ENCODE measurements around the gene DNAH2. TPM values are rescaled to one million over a fixed set of nuclear protein-coding genes. Genes with fewer than 3 reads are reported as not detected.

Gene DNAH2
- total and polyA plus RNA-seq, 2 donors (not counting 3 experiments of a cell fraction or from before 2014, with no cell fraction given) = 0.10 to 0.11 TPM

DNA sequence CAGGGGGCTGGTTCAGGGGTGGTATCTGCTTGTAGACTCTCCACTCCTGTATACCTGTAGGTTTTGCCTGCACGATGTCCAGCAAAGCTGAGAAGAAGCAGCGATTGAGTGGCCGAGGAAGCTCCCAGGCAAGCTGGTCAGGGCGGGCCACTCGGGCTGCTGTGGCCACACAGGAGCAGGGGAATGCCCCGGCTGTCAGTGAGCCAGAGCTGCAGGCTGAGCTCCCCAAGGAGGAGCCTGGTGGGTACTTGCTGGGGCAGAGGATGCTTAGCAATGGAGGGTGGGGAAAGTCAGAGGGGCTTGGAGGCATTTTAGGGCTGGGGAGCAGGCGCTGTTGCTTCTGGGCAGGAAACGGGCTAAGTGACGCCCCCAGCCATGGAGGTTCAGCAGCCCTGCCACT, 2.1 kb downstream of the DNAH2 start:
- H3K27me3 ChIP-seq (ENCODE audit: control insufficient read depth in 2 of 2, insufficient read depth in 2 of 2, low read length in 2 of 2) = peaks cover 25 to 40% of the 10 kb centered on the region in 2 experiments
- no peak overlapping the region for H3K9ac ChIP-seq (replicated peaks; ENCODE audit: extremely low read depth, insufficient read depth, low read length)
- intact Hi-C loops (cut with micrococcal nuclease) (no loop called here), dilution Hi-C loops (cut with MboI; ENCODE audit: extremely low pct_ligation_motif_present, low sequenced_read_pairs) (no loop called here)
- H3K79me2 ChIP-seq (ENCODE audit: control insufficient read depth, insufficient read depth, low read length) = no peaks in the 10 kb centered on the region
- no peak for DNase-seq (ENCODE audit: low read depth, low spot score)
- H2AFZ ChIP-seq (ENCODE audit: low read depth, low read length) = no peak overlapping the region
- H4K20me1 ChIP-seq (replicated peaks; ENCODE audit: control insufficient read depth, extremely low read depth, insufficient read depth, low read length) = no peaks in the 10 kb centered on the region
- H3K4me3 ChIP-seq (replicated peaks in 1 of 3; ENCODE audit: insufficient read depth in 1 of 3, low read depth in 1 of 3, low read length in 3 of 3) = no peak overlapping the region
- ChIA-PET POLR2A (no interaction called here), CTCF (interaction anchor here (1.5 kb wide), 1 partner anchor 32 kb away, joined by 3 read pairs; the partner anchor contains the start of gene WRAP53)
- no peak for FAIRE-seq
- no TSS peak for BruUV-seq (replicated peaks)
- no peak overlapping the region for H3K27ac ChIP-seq (ENCODE audit: insufficient read depth, low read depth, low read length)
- H3K4me2 ChIP-seq (ENCODE audit: insufficient read depth, low read length) = no peak overlapping the region
- TF ChIP-seq GATA2 (IDR thresholded peaks at IDR 0.05; ENCODE audit: insufficient read depth, insufficient read length, low read depth, low read length) (no peak), POLR2A (IDR thresholded peaks at IDR 0.05; ENCODE audit: low read depth, low read length) (no peak), POLR2AphosphoS5 (IDR thresholded peaks at IDR 0.05; ENCODE audit: insufficient read depth, low read depth, low read length) (no peak), FOS (IDR thresholded peaks at IDR 0.05; ENCODE audit: borderline replicate concordance, insufficient read depth, low read length) (no peak), JUN (IDR thresholded peaks at IDR 0.05; ENCODE audit: borderline replicate concordance, insufficient read depth, insufficient read length, low read depth) (no peak), MYC (IDR thresholded peaks at IDR 0.05; ENCODE audit: low read depth, low read length) (no peak), EZH2 (IDR thresholded peaks at IDR 0.05; ENCODE audit: borderline replicate concordance, low read depth, low read length, severe bottlenecking) (no peak)
- TF ChIP-seq, protein P1, sequence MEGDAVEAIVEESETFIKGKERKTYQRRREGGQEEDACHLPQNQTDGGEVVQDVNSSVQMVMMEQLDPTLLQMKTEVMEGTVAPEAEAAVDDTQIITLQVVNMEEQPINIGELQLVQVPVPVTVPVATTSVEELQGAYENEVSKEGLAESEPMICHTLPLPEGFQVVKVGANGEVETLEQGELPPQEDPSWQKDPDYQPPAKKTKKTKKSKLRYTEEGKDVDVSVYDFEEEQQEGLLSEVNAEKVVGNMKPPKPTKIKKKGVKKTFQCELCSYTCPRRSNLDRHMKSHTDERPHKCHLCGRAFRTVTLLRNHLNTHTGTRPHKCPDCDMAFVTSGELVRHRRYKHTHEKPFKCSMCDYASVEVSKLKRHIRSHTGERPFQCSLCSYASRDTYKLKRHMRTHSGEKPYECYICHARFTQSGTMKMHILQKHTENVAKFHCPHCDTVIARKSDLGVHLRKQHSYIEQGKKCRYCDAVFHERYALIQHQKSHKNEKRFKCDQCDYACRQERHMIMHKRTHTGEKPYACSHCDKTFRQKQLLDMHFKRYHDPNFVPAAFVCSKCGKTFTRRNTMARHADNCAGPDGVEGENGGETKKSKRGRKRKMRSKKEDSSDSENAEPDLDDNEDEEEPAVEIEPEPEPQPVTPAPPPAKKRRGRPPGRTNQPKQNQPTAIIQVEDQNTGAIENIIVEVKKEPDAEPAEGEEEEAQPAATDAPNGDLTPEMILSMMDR (IDR thresholded peaks at IDR 0.05; ENCODE audit: extremely low read depth in 1 of 2, insufficient read depth in 1 of 2, low read depth in 1 of 2, low read length in 2 of 2) = no peak
- TF ChIP-seq, protein P2, sequence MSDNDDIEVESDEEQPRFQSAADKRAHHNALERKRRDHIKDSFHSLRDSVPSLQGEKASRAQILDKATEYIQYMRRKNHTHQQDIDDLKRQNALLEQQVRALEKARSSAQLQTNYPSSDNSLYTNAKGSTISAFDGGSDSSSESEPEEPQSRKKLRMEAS (IDR thresholded peaks at IDR 0.05; ENCODE audit: insufficient read depth, insufficient read length) = no peak
- peaks cover 5% of the 10 kb centered on the region for H3K4me1 ChIP-seq (ENCODE audit: control insufficient read depth, extremely low read depth, insufficient read depth, low read length)
- H3K9me1 ChIP-seq (replicated peaks; ENCODE audit: control insufficient read depth, extremely low read depth, insufficient read depth, low read length) = no peaks in the 10 kb centered on the region
- no peaks in the 10 kb centered on the region for H3K9me3 ChIP-seq (replicated peaks; ENCODE audit: control insufficient read depth, insufficient read depth, low read length)
- no peaks in the 10 kb centered on the region for H3K36me3 ChIP-seq (ENCODE audit: control insufficient read depth in 2 of 2, extremely low read depth in 1 of 2, insufficient read depth in 2 of 2, low read length in 2 of 2)
